K562 (cell line): ENCODE results near the gene PDGFD. TPM values are rescaled to one million over a fixed set of nuclear protein-coding genes. Genes with fewer than 3 reads are reported as not detected.

Experiments
- polyA plus RNA-seq, 8 experiments: library from polyadenylated mRNA; depleted of rRNA in 4 of 8; stranded (reverse) in 5 of 8; unstranded in 3 of 8; fragments of >200 nt; fragmentation: Nextera tagmentation in 2 of 8; fragmentation: Illumina TruSeq in 1 of 8; extraction: Ambion mirVana in 2 of 8; extraction: Trizol in 1 of 8; gene quantifications; 2 replicates each; pipeline versions ENCODE4 v1.2.1 to v1.2.3, GENCODE V29; 2011 to 2014; ENCODE audit warnings: inconsistent platforms in 1 of 8, missing spikeins in 1 of 8
- total RNA-seq, 7 experiments: library from RNA; depleted of rRNA in 6 of 7; stranded (reverse); fragments of >200 nt in 6 of 7; fragmentation: Illumina TruSeq in 2 of 7; extraction: Trizol in 2 of 7; gene quantifications; 2 replicates each; pipeline versions ENCODE4 v1.2.1 to v1.2.3, GENCODE V29; 2011 to 2021; ENCODE audit warnings: low replicate concordance in 1 of 7
- TF ChIP-seq, protein P1 (sequence below): fragments of 450-650 bp; IDR thresholded peaks from 2 replicates; pipeline ENCODE4 v1.6.1; 2016; ENCODE audit warnings: mild to moderate bottlenecking, moderate library complexity

The PDGFD gene
- total and polyA plus RNA-seq, 9 of the 15 experiments (the other 6 are each of a cell fraction or from before 2014, with no cell fraction given) = 0.11 TPM; not detected in 8

DNA sequence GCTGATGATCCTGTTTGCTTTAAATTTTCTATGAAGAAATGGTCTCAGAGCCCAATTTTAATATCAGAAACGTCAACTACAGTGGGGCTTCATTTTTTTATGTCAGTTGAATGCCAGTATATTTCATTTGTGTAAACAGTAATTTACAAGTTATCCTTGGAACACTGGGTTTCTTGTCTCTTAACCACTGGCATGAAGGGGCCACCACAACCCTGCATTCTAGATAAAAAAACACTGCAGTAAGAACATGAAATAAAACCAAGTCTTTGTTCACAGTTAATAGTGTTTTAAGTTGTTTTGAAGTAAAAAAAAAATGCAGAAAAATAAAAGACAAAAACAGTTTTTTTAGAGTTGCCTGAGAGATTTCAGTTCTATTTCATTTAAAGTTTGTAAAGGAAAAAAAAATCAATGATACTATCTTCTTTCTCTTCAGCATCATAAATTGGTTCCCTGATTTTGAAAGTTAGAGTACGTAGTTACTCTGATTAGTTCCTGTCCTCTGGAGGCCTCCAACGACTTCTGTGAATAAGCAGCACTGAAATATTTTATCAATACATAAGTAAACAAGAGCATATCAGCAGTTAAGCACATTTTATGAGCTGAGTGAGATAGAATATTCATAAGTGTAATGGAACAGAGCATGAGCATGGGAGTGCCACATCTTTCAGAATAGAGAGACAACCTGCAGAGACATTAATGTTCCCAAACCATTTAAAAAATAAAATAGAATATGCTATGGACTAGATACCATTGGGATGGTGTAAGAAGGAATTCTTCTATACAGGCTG is 135.3 kb downstream of the PDGFD start (continued):
- TF ChIP-seq, protein P1, sequence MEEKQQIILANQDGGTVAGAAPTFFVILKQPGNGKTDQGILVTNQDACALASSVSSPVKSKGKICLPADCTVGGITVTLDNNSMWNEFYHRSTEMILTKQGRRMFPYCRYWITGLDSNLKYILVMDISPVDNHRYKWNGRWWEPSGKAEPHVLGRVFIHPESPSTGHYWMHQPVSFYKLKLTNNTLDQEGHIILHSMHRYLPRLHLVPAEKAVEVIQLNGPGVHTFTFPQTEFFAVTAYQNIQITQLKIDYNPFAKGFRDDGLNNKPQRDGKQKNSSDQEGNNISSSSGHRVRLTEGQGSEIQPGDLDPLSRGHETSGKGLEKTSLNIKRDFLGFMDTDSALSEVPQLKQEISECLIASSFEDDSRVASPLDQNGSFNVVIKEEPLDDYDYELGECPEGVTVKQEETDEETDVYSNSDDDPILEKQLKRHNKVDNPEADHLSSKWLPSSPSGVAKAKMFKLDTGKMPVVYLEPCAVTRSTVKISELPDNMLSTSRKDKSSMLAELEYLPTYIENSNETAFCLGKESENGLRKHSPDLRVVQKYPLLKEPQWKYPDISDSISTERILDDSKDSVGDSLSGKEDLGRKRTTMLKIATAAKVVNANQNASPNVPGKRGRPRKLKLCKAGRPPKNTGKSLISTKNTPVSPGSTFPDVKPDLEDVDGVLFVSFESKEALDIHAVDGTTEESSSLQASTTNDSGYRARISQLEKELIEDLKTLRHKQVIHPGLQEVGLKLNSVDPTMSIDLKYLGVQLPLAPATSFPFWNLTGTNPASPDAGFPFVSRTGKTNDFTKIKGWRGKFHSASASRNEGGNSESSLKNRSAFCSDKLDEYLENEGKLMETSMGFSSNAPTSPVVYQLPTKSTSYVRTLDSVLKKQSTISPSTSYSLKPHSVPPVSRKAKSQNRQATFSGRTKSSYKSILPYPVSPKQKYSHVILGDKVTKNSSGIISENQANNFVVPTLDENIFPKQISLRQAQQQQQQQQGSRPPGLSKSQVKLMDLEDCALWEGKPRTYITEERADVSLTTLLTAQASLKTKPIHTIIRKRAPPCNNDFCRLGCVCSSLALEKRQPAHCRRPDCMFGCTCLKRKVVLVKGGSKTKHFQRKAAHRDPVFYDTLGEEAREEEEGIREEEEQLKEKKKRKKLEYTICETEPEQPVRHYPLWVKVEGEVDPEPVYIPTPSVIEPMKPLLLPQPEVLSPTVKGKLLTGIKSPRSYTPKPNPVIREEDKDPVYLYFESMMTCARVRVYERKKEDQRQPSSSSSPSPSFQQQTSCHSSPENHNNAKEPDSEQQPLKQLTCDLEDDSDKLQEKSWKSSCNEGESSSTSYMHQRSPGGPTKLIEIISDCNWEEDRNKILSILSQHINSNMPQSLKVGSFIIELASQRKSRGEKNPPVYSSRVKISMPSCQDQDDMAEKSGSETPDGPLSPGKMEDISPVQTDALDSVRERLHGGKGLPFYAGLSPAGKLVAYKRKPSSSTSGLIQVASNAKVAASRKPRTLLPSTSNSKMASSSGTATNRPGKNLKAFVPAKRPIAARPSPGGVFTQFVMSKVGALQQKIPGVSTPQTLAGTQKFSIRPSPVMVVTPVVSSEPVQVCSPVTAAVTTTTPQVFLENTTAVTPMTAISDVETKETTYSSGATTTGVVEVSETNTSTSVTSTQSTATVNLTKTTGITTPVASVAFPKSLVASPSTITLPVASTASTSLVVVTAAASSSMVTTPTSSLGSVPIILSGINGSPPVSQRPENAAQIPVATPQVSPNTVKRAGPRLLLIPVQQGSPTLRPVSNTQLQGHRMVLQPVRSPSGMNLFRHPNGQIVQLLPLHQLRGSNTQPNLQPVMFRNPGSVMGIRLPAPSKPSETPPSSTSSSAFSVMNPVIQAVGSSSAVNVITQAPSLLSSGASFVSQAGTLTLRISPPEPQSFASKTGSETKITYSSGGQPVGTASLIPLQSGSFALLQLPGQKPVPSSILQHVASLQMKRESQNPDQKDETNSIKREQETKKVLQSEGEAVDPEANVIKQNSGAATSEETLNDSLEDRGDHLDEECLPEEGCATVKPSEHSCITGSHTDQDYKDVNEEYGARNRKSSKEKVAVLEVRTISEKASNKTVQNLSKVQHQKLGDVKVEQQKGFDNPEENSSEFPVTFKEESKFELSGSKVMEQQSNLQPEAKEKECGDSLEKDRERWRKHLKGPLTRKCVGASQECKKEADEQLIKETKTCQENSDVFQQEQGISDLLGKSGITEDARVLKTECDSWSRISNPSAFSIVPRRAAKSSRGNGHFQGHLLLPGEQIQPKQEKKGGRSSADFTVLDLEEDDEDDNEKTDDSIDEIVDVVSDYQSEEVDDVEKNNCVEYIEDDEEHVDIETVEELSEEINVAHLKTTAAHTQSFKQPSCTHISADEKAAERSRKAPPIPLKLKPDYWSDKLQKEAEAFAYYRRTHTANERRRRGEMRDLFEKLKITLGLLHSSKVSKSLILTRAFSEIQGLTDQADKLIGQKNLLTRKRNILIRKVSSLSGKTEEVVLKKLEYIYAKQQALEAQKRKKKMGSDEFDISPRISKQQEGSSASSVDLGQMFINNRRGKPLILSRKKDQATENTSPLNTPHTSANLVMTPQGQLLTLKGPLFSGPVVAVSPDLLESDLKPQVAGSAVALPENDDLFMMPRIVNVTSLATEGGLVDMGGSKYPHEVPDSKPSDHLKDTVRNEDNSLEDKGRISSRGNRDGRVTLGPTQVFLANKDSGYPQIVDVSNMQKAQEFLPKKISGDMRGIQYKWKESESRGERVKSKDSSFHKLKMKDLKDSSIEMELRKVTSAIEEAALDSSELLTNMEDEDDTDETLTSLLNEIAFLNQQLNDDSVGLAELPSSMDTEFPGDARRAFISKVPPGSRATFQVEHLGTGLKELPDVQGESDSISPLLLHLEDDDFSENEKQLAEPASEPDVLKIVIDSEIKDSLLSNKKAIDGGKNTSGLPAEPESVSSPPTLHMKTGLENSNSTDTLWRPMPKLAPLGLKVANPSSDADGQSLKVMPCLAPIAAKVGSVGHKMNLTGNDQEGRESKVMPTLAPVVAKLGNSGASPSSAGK = no peak
